Upper lobe of right lung (tissue), 1 donor: Measurements from ENCODE around the gene APOC3. TPM values are rescaled to one million over a fixed set of nuclear protein-coding genes. Genes with fewer than 3 reads are reported as not detected.

ENCODE experiments used
- ATAC-seq: fragments of 200-7000 bp; cut with Tn5 transposase; one replicate; pipeline ENCODE4 v1.9.1; 2020; ENCODE audit warnings: mild to moderate bottlenecking, moderate library complexity
- DNase-seq: peaks from one replicate; pipeline ENCODE4 v3.0.0-alpha.2; 2020
- H3K27ac ChIP-seq: fragments of 200-600 bp; one replicate; pipeline ENCODE4 v1.8.0; 2022
- H3K27me3 ChIP-seq: fragments of 200-600 bp; one replicate; pipeline ENCODE4 v1.8.0; 2022; ENCODE audit warnings: mild to moderate bottlenecking
- H3K36me3 ChIP-seq: fragments of 200-600 bp; one replicate; pipeline ENCODE4 v1.8.0; 2022
- H3K4me1 ChIP-seq: fragments of 200-600 bp; one replicate; pipeline ENCODE4 v1.8.0; 2022
- H3K4me3 ChIP-seq: fragments of 200-600 bp; one replicate; pipeline ENCODE4 v1.8.0; 2022; ENCODE audit warnings: mild to moderate bottlenecking
- H3K9me3 ChIP-seq: fragments of 200-600 bp; one replicate; pipeline ENCODE4 v1.8.0; 2022
- CTCF ChIP-seq: fragments of 200-600 bp; IDR thresholded peaks from one replicate; pipeline ENCODE4 v1.8.0; 2022; ENCODE audit warnings: antibody characterized with exemption
- intact Hi-C: fragments of 100-400 bp; cut with DNase I; formaldehyde crosslinking; loops from one replicate; pipeline ENCODE4 v1.11.0; 2022
- total RNA-seq: library from RNA; stranded (reverse); fragmentation: NEBNext Ultra II Directional; extraction: Animal tissue kit (Norgen Biotek cat#: 25700); gene quantifications from one replicate; pipeline ENCODE4 v1.2.1, GENCODE V29; 2021
- donor health status: DM: no; HTN: yes; CAD: no; lungs with severe emphysema.

Gene APOC3
- total RNA-seq, 1 donor from 2014 or later: not detected

DNA sequence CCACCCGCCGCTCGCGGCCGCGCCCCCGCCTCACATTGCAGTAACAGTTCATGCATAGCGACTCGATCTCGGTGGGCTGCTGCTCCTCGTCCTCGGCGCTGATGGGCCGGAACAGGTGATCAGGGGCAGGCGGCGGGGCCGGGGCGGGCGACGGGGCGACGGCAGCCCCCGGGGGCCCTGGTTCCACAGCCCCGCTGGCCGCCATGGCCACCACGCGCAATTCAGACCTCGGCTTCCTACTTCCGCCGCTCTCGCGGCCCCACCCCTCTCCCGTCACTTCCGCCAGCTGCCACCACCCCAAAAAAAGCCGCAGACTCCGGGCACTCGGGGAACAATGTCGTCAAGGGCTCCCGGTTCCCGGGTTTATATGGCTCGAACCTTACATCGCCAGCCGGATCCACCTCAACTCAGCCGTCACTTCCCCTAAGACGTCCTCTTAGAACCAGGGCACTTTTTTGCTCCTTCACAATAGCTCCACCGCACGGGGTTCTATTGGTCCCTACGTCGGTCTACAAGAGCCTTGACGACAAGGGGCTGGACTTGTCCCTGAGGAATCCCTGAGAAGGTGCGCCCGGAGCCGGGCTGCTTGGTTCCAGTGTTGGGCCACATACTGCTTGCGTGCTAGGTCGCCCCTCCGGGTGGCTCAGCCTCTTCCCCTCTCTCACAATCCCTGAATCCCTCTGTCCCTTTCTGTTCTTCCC is 41.8 kb upstream of the APOC3 start, which contains the start of gene ZPR1:
Gene ZPR1, minus strand, starts transcription at position 238 of the 701 bp plus-strand sequence. Its CDS starts 33 bp downstream, at position 205.
- no peak for TF ChIP-seq CTCF
- intact Hi-C loops: loop anchor here (10.0 kb wide), 1 partner anchor 317 kb away; no protein-coding TSS in a partner anchor
- peaks cover 35% of the 10 kb centered on the region for H3K36me3 ChIP-seq
- H3K27me3 ChIP-seq: no peaks in the 10 kb centered on the region
- peak within 1 kb of the TSS; percentile 93 for H3K27ac ChIP-seq
- peaks cover 21% of the 10 kb centered on the region for H3K4me1 ChIP-seq
- peak; percentile 90 for ATAC-seq
- peak; percentile 95 for DNase-seq
- H3K9me3 ChIP-seq: no peaks in the 10 kb centered on the region
- peak within 1 kb of the TSS; percentile 89 for H3K4me3 ChIP-seq

DNA sequence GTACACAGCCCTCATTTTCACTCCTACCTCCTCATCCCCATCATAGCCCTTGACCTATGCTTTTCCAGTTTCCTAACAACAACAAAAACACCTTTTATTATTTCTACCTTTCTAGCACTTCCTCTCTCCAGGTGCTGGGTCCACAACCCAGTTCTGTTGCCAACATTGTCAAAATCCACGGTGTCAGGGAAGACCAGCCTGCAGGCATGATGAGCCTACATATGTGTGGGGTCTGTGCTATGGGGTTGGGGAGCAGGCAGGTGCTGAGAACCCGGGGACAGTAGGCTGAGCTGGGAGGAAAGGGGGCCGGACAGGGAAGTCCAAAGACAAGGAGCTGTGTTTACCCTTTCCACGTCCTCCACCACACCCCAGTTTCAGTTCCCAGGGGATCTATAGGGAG is 41.2 kb upstream of the APOC3 start:
- DNase-seq (no peak), ATAC-seq (no peak)
- Histone ChIP-seq H3K27me3 (no peaks in the 10 kb centered on the region), H3K36me3 (peaks cover 29% of the 10 kb centered on the region), H3K4me3 (peak overlapping the region; percentile 89), H3K27ac (peak overlapping the region; percentile 93), H3K4me1 (peaks cover 21% of the 10 kb centered on the region), H3K9me3 (no peaks in the 10 kb centered on the region)
- intact Hi-C loops: loop anchor here (10.0 kb wide), 1 partner anchor 316 kb away; no protein-coding TSS in a partner anchor
- TF ChIP-seq CTCF: no peak

GRCh38 chr11:116788975-116789374 is 40.7 kb upstream of the APOC3 start:
- intact Hi-C loops: loop anchor here (10.0 kb wide), 1 partner anchor 316 kb away; no protein-coding TSS in a partner anchor
- no peak overlapping the region for H3K4me3 ChIP-seq
- ATAC-seq (no peak), DNase-seq (no peak)
- H3K27ac ChIP-seq: no peak overlapping the region
- peaks cover 24% of the 10 kb centered on the region for H3K36me3 ChIP-seq
- no peak for TF ChIP-seq CTCF
- no peaks in the 10 kb centered on the region for H3K9me3 ChIP-seq
- H3K27me3 ChIP-seq: no peaks in the 10 kb centered on the region
- H3K4me1 ChIP-seq: peaks cover 21% of the 10 kb centered on the region

- no peak overlapping the region for H3K4me3 ChIP-seq
- no peaks in the 10 kb centered on the region for H3K9me3 ChIP-seq
- peaks cover 10% of the 10 kb centered on the region for H3K36me3 ChIP-seq
- no peak overlapping the region for H3K27ac ChIP-seq
- intact Hi-C loops: no loop called here
- ATAC-seq (no peak), DNase-seq (peak; percentile 68)
- H3K4me1 ChIP-seq: peaks cover 21% of the 10 kb centered on the region
- H3K27me3 ChIP-seq: no peaks in the 10 kb centered on the region
- no peak for TF ChIP-seq CTCF
Measured at GRCh38 chr11:116790167-116791001, 39.3 kb upstream of the APOC3 start.

GRCh38 chr11:116791002-116791812 is 38.5 kb upstream of the APOC3 start:
- no peaks in the 10 kb centered on the region for H3K27me3 ChIP-seq
- TF ChIP-seq CTCF: peak; percentile 89
- H3K4me3 ChIP-seq: no peak overlapping the region
- ATAC-seq (peak; percentile 84), DNase-seq (peak; percentile 90)
- H3K9me3 ChIP-seq: no peaks in the 10 kb centered on the region
- H3K27ac ChIP-seq: no peak overlapping the region
- peaks cover 21% of the 10 kb centered on the region for H3K4me1 ChIP-seq
- intact Hi-C loops: no loop called here
- H3K36me3 ChIP-seq: peaks cover 2% of the 10 kb centered on the region
